IPS-15b (cell line): ENCODE data around the gene PCDH1.
A peak's percentile ranks its signal among the peaks of the same experiment; 100 is the strongest.
"Not testable (repeated sequence)": the region's sequence is repeated elsewhere in the genome, so short reads cannot be mapped to it uniquely, and the experiment has no call there.

Experiments used
- H3K27me3 ChIP-seq: one replicate; pipeline ENCODE4 v1.6.1; 2013; ENCODE audit warnings: low read length; ENCODE audit not compliant: control insufficient read depth, insufficient read depth
- H3K36me3 ChIP-seq: one replicate; pipeline ENCODE4 v1.6.1; 2013; ENCODE audit warnings: low read length; ENCODE audit not compliant: control insufficient read depth, insufficient read depth
- H3K4me1 ChIP-seq: one replicate; pipeline ENCODE4 v1.6.1; 2013; ENCODE audit warnings: mild to moderate bottlenecking, low read length; ENCODE audit not compliant: control insufficient read depth, insufficient read depth
- H3K4me3 ChIP-seq: one replicate; pipeline ENCODE4 v1.5.1; 2013; ENCODE audit warnings: low read depth, low read length
- H3K9ac ChIP-seq: one replicate; pipeline ENCODE4 v1.6.1; 2013; ENCODE audit warnings: low read depth, mild to moderate bottlenecking, low read length
- H3K9me3 ChIP-seq: one replicate; pipeline ENCODE4 v1.6.1; 2013; ENCODE audit warnings: mild to moderate bottlenecking, low read length; ENCODE audit not compliant: control insufficient read depth, insufficient read depth

The PCDH1 gene

DNA sequence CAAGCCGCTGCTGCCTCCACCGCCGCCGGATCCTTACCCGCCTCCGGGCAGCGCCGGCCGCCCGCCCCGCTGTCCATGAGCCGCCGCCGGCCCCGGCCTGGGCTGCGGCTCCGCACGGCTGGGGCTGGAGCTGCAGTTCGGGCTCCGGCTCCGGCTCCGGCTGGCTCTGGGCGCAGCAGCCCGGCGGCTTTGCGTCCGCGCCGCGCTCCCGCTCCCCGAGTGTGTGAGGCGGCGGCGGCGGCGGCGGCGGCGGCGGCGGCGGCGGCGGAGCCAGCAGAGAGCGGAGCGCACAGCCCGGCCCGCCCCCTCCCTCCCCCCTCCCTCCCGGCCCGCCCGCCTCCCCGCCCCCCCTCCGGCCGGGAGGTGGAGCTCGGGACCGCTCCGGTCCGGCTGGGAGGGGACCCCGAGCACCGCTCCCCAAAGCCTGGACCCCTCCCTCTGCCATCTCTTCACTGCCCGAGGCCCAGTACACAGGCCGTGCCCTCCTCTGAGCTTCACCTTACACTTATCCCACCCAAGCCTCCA lies at the start of gene PCDH1:
Gene PCDH1 (minus strand): TSS at position 225 of the 525 bp plus-strand sequence. CDS start 148 bp downstream, at position 77.
- peaks cover 41% of the 10 kb centered on the region for H3K4me1 ChIP-seq
- H3K9ac ChIP-seq: peak within 1 kb of the TSS; percentile 76

DNA sequence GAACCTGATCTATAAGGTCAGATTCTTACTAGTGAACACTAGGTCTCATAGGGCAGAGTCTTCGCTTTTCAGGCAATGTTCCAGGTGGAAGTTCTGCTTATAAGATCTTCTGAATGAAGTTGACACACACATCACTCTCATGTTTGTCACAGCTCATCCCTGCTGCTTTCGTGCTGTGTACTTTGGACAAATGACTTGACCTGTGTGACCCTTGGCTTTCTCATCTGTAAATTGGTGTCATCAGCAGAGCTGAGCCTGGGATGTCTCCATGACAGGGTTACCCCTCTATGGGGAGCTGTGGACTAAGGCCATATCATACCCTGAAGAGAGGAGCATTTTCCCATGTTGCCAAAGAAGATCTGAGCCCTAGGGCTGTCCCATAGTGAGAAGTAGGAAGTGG lies 48.2 kb upstream of the PCDH1 start:
- H3K36me3 ChIP-seq: peaks cover 31% of the 10 kb centered on the region

More for the DNA sequence above, at the start of gene PCDH1:
- no peaks in the 10 kb centered on the region for H3K9me3 ChIP-seq
- H3K36me3 ChIP-seq: no peaks in the 10 kb centered on the region
- peaks cover 23% of the 10 kb centered on the region for H3K27me3 ChIP-seq
- H3K4me3 ChIP-seq: peak within 1 kb of the TSS; percentile 89

DNA sequence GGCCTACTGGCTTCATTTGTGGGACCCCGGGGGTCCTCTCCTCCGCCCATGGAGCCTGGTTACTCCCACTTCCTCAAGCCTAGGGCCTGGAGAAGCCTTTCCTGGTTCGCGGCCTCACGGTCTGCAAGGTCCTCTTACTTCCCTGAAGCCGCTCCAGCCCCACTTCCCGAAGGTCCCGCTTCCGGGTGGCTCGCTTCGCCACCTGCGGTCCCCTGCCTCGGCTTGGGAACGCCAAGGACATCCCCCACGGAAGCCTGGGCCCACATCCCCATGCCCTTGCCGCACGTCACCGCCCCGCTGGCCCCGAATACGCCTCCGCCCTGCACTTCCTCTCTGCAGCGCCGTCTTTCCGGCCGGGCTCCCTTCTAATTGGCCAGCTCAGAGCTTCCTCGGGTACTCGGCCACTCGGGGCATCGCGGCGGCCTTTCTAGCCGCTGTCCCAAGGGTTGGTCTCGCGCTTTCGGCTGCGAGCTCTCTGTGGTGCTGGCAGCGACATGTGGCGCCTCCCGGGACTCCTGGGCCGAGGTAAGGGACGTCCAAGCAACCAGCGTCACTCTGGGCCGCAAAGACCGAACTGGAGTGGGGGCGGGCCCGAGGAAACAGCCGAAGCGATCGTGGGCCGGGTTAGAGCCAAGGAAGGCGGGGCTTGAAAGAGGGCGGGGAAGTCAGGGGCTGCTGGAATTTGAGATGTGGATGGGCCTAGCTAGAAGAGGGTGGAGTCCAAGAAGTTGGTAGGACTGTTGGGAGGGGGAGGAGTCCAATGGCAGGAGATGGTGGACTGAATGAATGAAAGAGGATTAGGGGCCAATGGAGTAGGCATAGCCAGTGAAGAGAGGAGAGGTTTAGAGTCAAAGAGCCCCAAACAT lies 45.5 kb upstream of the PCDH1 start, which contains the start of gene DELE1:
Gene DELE1 (plus strand): TSS at position 424 of the 866 bp plus-strand sequence. CDS start 71 bp downstream, at position 495.
- Histone ChIP-seq H3K4me1 (no peaks in the 10 kb centered on the region), H3K9me3 (no peaks in the 10 kb centered on the region), H3K9ac (peak within 1 kb of the TSS; percentile 90), H3K4me3 (peak within 1 kb of the TSS; percentile 91), H3K36me3 (peaks cover 22% of the 10 kb centered on the region), H3K27me3 (no peaks in the 10 kb centered on the region)

More for the DNA sequence above, 48.2 kb upstream of the PCDH1 start:
- Histone ChIP-seq H3K27me3 (no peaks in the 10 kb centered on the region), H3K4me1 (no peaks in the 10 kb centered on the region), H3K9ac (no peak overlapping the region), H3K9me3 (no peaks in the 10 kb centered on the region), H3K4me3 (no peak overlapping the region)

DNA sequence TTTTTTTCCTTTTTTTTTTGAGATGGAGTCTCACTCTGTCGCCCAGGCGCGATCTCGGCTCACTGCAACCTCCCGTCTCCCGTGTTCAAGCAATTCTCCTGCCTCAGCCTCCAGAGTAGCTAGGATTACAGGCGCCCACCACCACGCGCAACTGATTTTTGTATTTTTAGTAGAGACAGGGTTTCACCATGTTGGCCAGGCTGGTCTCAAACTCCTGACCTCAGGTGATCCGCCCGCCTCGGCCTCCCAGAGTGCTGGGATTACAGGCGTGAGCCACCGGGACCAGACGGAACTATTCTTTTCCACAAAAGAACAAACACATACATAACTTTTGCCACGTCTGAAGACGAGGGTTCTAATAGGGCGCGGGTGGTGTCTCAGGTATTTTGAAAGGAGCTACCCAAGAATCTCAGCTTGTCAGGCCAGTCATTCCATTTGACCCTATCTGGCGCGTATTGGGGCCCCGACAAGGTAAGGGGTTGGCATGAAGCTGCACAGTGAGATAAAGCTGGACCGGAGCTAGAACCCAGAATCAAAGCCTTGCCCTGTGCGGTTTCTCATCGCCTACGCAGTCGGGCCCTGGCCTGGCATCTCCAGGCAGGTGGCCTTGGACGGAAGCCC lies 44.7 kb upstream of the PCDH1 start:
- H3K9me3 ChIP-seq, H3K27me3 ChIP-seq, H3K4me1 ChIP-seq: not testable (repeated sequence)
- peak overlapping the region; percentile 90 for H3K9ac ChIP-seq
- H3K4me3 ChIP-seq: peak overlapping the region; percentile 91
- peaks cover 17% of the 10 kb centered on the region for H3K36me3 ChIP-seq

DNA sequence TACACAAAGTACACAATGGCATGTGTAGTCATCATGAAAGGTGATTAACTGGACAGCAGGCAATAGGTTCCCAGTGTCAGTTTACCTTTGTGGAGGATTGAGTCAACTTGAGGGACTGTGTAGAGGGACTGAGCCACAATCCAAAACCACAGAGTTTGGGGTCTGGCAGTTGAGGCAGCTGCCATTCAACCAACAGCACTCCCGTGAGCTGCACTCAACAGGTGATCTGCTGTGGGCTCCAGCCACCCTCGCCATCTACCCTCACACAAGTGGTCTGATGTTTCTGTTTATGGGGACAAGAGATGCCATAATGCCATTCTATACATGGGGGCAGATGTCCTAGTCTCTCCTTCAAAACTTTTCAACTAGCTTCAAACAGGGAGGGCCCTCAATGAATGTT lies 42.6 kb upstream of the PCDH1 start:
- Histone ChIP-seq H3K36me3 (peaks cover 3% of the 10 kb centered on the region), H3K27me3 (peaks cover 2% of the 10 kb centered on the region), H3K4me3 (no peak overlapping the region), H3K9ac (no peak overlapping the region), H3K4me1 (peaks cover 8% of the 10 kb centered on the region), H3K9me3 (no peaks in the 10 kb centered on the region)

DNA sequence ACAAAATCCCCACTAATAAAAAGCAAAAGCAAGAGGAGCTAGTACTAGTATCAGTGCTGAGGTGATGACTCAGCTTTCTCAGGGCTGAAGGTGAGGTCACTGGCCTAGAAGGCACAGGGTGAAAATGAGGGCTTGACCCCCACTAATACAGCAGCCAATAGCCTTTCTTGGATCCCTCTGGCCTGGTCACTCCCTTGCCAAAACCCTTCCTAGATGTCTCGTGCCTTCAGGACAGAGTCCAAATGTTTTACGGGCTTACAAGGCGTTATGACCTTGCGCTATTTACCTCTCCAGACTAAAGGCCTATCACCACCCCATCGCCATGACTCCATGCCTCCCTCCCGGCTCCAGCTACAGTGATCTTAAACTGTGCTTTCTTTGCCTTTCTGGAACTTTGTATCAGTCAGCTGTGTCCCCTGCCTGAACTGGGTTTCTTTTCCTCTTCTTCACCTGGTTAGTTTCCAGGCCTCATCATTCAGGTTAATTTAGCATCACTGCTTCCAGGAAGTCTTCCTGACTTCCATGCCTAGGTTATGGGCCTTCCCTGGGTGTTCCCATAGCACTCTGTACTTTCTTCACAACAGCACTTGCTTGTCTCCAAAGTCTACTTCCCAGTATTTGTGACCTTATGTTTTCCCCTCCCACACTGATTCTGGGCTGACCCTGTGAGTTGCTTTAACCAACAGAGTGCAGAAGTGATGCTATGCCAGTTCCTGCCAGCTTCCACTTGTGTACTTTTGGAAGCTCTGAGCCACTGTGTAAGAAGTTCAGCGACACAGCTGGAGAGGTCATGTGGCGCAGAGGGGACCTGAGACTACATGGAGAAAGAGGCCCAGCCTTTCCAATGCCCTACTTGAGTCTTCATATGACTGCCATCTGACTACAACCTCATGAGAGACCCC lies 41.3 kb upstream of the PCDH1 start:
- Histone ChIP-seq H3K4me3 (no peak overlapping the region), H3K9me3 (no peaks in the 10 kb centered on the region), H3K36me3 (no peaks in the 10 kb centered on the region), H3K9ac (no peak overlapping the region), H3K27me3 (peaks cover 12% of the 10 kb centered on the region), H3K4me1 (peaks cover 12% of the 10 kb centered on the region)

DNA sequence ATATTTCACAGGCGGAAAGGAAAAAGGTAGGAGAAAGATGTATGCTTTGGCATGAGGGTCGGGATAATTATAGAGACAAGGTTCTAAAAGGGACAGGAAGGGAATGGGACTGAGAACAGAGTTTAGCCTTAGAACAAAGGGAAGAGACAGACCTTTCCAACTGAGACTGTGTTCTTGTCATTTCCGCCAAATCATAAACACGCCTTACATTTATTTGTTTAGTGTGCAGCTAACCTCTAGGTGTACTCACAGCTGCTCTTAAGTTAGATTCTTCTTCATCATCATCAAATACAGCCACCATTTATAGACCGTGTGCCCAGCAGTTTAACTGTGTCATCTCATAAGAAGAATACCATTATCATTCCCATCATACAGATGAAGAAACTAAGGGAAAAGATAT lies 39.5 kb upstream of the PCDH1 start:
- Histone ChIP-seq H3K27me3 (peaks cover 25% of the 10 kb centered on the region), H3K9ac (no peak overlapping the region), H3K4me1 (peaks cover 20% of the 10 kb centered on the region), H3K4me3 (no peak overlapping the region), H3K36me3 (no peaks in the 10 kb centered on the region), H3K9me3 (no peaks in the 10 kb centered on the region)

DNA sequence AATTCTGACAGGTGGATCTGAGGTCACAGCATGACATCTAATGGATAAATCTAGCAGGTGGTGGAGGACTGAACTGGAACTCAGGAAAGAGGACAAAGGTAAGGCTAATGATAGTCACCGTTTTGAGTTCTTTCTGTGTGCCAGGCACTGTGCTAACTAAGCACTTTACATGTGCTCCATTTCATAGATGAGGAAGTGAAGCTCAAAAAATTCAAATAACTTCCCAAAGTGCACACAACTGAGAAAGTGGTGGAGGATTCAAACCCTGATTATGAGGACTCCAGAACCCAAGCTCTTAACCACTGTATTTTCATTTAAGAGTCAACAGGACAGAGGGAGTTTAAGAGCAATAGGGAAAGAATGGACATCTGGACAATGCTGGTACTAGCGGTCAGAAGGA lies 38.3 kb upstream of the PCDH1 start:
- H3K27me3 ChIP-seq: peaks cover 26% of the 10 kb centered on the region
- peaks cover 20% of the 10 kb centered on the region for H3K4me1 ChIP-seq
- no peak overlapping the region for H3K9ac ChIP-seq
- no peak overlapping the region for H3K4me3 ChIP-seq
- H3K36me3 ChIP-seq: no peaks in the 10 kb centered on the region
- no peaks in the 10 kb centered on the region for H3K9me3 ChIP-seq

DNA sequence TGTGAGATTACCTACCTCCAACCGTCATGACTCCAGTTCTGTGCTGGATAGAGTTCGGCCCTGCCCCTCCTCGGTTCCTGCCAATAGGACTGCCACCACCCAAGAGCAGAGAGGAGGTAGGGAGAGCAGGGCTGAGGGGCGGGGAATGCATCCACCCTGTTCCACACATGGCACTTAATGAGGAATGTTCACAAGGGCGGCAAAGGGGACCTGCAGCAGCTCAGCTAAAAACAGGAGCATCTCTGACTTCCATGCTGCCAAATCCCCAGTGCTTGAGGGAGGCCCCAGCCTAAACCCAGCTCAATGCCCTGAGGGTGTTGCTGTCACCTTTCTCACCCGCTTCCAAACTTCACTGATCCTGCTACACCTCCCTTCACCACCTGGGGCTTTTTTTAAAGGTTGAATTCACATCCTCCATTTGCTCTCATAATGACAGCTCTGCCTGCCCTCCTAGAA lies 37.7 kb upstream of the PCDH1 start:
- H3K9me3 ChIP-seq: no peaks in the 10 kb centered on the region
- H3K36me3 ChIP-seq: no peaks in the 10 kb centered on the region
- H3K27me3 ChIP-seq: peaks cover 26% of the 10 kb centered on the region
- H3K9ac ChIP-seq: no peak overlapping the region
- H3K4me1 ChIP-seq: peaks cover 20% of the 10 kb centered on the region
- H3K4me3 ChIP-seq: no peak overlapping the region

DNA sequence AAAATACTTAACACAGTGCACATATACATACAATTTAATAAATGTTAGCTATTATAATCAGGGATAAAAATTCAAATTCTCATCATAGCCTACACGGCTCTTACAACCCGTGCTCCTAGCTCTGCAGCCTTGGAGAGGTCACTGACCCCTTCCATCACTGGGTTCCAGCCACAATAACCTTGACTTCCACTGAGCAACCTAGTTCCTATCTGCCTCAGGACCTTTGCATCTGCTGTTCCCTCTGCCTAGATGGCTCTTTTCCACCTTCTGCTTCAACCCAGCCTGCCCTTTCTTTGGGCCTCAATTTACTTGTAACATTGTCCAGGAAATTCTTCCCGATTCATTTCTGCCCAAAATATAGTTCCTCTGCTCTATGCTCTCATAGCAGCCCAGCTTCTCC lies 36.6 kb upstream of the PCDH1 start:
- Histone ChIP-seq H3K9me3 (no peaks in the 10 kb centered on the region), H3K9ac (no peak overlapping the region), H3K36me3 (no peaks in the 10 kb centered on the region), H3K4me3 (peak overlapping the region; percentile 66), H3K4me1 (peaks cover 20% of the 10 kb centered on the region), H3K27me3 (peaks cover 26% of the 10 kb centered on the region)

DNA sequence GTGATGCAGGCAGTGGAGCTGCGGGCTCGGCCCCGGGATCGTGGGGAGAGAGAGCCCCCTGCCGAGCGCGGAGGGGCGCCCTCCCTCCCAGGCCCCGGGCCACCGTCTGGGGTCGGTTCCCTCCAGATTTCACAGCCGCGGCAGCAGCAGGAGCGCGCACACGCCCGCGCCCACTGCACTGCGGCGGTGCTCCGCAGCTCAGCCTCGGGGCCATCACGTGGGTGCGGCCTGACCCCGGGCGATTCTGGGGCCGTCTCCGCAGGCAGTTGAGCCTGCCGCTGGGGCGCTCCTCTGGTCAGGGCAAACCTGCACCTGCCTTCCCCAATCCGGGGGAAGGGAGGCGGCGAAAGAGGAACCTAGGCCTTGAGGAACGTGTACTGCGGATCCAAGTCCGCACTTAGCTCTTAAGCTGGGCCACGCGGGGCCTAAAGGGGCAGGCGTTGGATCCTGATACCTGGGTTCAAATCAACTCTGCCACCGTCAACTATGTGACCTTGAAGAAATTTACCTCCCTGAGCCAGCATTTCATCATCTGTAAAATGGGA lies 36.1 kb upstream of the PCDH1 start:
- peak overlapping the region; percentile 49 for H3K9ac ChIP-seq
- peaks cover 26% of the 10 kb centered on the region for H3K27me3 ChIP-seq
- H3K9me3 ChIP-seq: no peaks in the 10 kb centered on the region
- H3K4me1 ChIP-seq: peaks cover 20% of the 10 kb centered on the region
- H3K36me3 ChIP-seq: no peaks in the 10 kb centered on the region
- H3K4me3 ChIP-seq: peak overlapping the region; percentile 66
